ENCODE measurements around the gene ATR.

DNA sequence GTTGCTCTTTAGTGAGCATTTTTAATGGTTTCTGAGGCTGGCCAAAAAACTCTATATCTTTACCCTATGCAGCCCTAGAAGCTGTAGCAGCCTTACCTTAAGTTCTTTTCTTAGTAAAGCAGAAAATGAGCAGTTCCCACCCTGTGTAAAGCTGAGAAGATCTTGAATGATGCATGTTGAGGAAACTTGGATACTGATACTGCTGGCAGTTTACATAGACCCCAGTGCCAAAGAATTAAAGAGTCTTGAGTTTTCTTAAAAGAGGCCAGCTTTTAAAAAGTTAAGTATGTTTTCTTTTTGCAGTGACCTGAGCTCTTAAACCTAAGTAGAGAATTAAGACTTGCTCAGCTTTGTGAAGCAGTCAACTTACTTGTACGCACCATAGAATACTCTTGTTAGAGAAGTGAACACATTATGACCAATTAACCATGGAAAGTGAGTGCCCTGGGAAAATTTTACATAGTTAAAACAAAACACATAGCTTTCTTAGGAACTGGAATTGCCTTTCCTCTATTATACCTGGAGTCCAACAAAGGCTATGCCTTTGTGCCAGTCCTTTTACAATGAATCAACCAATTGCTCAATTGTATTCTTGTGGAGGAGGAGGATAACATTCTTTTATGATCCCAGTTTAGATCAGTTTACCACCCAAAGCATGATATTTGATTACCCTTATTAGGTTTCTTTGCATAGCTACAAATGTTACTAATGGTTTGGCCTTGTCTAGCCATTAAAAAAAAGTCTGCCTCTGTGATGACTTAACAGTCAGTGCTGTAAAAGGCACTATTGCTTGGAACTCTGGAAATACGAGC is 46.0 kb upstream of the ATR start:
- TF ChIP-seq POLR2A (IDR thresholded peaks at IDR 0.05; ENCODE audit: low read length) (no peak), CTCF (IDR thresholded peaks at IDR 0.05) (no peak), KDM5A (IDR thresholded peaks at IDR 0.05) (no peak), FOSL2 (IDR thresholded peaks at IDR 0.05) (no peak), FOSL2 (CRISPR knock-in tag; IDR thresholded peaks at IDR 0.05) (no peak), CEBPB (IDR thresholded peaks at IDR 0.05) (no peak), ZSCAN20 (CRISPR knock-in tag; IDR thresholded peaks at IDR 0.05) (no peak), CBX8 (IDR thresholded peaks at IDR 0.05) (no peak), RAD21 (conservative IDR thresholded peaks at IDR 0.05 in 1 of 2, IDR thresholded peaks at IDR 0.05 in 1 of 2) (no peak), FOXS1 (CRISPR knock-in tag; IDR thresholded peaks at IDR 0.05) (no peak)
- TF ChIP-seq, protein P1, sequence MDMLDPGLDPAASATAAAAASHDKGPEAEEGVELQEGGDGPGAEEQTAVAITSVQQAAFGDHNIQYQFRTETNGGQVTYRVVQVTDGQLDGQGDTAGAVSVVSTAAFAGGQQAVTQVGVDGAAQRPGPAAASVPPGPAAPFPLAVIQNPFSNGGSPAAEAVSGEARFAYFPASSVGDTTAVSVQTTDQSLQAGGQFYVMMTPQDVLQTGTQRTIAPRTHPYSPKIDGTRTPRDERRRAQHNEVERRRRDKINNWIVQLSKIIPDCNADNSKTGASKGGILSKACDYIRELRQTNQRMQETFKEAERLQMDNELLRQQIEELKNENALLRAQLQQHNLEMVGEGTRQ (IDR thresholded peaks at IDR 0.05) = no peak
- TF ChIP-seq, protein P2, sequence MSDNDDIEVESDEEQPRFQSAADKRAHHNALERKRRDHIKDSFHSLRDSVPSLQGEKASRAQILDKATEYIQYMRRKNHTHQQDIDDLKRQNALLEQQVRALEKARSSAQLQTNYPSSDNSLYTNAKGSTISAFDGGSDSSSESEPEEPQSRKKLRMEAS (IDR thresholded peaks at IDR 0.05) = no peak
